Smooth muscle cell (in vitro differentiated cells): ENCODE results near the gene FAM217A. TPM values are rescaled to one million over a fixed set of nuclear protein-coding genes. Genes with fewer than 3 reads are reported as not detected.

Experiments
- DNase-seq: peaks from one replicate; lab custom pipeline; 2025; ENCODE audit not compliant: unreplicated experiment; lab: John Stamatoyannopoulos, UW
- H2AFZ ChIP-seq: fragments of 200-600 bp; sonication (generic); 2 replicates; pipeline ENCODE4 v1.6.0; 2016; ENCODE audit warnings: antibody characterized with exemption, low read depth, mild to moderate bottlenecking
- H3F3A ChIP-seq: fragments of 200-600 bp; sonication (generic); 2 replicates; pipeline ENCODE4 v1.6.0; 2017; ENCODE audit warnings: antibody characterized with exemption, low read depth
- H3K27ac ChIP-seq: fragments of 200-600 bp; sonication (generic); 2 replicates; pipeline ENCODE4 v1.5.1; 2016; ENCODE audit warnings: low read depth, mild to moderate bottlenecking
- H3K27me3 ChIP-seq: fragments of 200-600 bp; sonication (generic); 2 replicates; pipeline ENCODE4 v1.6.1; 2016; ENCODE audit warnings: low read depth, mild to moderate bottlenecking
- H3K36me3 ChIP-seq: fragments of 200-600 bp; sonication (generic); 2 replicates; pipeline ENCODE4 v1.5.1; 2016; ENCODE audit warnings: low read depth
- H3K4me1 ChIP-seq: fragments of 200-600 bp; sonication (generic); 2 replicates; pipeline ENCODE4 v1.5.1; 2016; ENCODE audit warnings: low read depth
- H3K4me2 ChIP-seq: fragments of 200-600 bp; sonication (generic); 2 replicates; pipeline ENCODE4 v1.6.0; 2016; ENCODE audit warnings: mild to moderate bottlenecking
- H3K4me3 ChIP-seq: fragments of 200-600 bp; sonication (generic); 2 replicates; pipeline ENCODE4 v1.5.1; 2016; ENCODE audit warnings: mild to moderate bottlenecking
- H3K79me2 ChIP-seq: fragments of 200-600 bp; sonication (generic); 2 replicates; pipeline ENCODE4 v1.6.0; 2016; ENCODE audit warnings: low read depth, mild to moderate bottlenecking
- H3K9ac ChIP-seq: fragments of 200-600 bp; sonication (generic); 2 replicates; pipeline ENCODE4 v1.6.0; 2016; ENCODE audit warnings: low read depth
- H3K9me3 ChIP-seq: fragments of 200-600 bp; sonication (generic); replicated peaks from 2 replicates; pipeline ENCODE4 v1.5.1; 2016; ENCODE audit warnings: low read depth
- H4K20me1 ChIP-seq: fragments of 200-600 bp; sonication (generic); 2 replicates; pipeline ENCODE4 v1.6.0; 2016; ENCODE audit warnings: low read depth
- CTCF ChIP-seq: fragments of 200-600 bp; sonication (generic); IDR thresholded peaks from 2 replicates; pipeline ENCODE4 v1.5.1; 2017; ENCODE audit warnings: borderline replicate concordance, mild to moderate bottlenecking, antibody characterized with exemption; ENCODE audit not compliant: insufficient read depth, poor library complexity, severe bottlenecking
- WGBS: methylation state at CpG from one replicate; pipeline ENCODE4 v1.1.7; 2016; ENCODE audit warnings: low lambda C conversion rate; 5-methylcytosine and 5-hydroxymethylcytosine counted together
- polyA plus RNA-seq: library from polyadenylated mRNA; unstranded; fragments of >200 nt; fragmentation: Nextera tagmentation; extraction: Ambion mirVana; gene quantifications from 2 replicates; pipeline ENCODE4 v1.2.1, GENCODE V29; 2016
- total RNA-seq: library from RNA; depleted of rRNA; stranded (reverse); fragments of >200 nt; gene quantifications from 2 replicates; pipeline ENCODE4 v1.2.3, GENCODE V29; 2014

Gene FAM217A
- total and polyA plus RNA-seq, 2 experiments from 2014 or later, result not detected

GRCh38 chr6:4107873-4108272 lies 28.9 kb upstream of the FAM217A start:
- TF ChIP-seq CTCF, result no peak
- Histone ChIP-seq H3K4me2 (no peak overlapping the region), H3K4me1 (no peaks in the 10 kb centered on the region), H3K9me3 (no peaks in the 10 kb centered on the region), H3F3A (no peaks in the 10 kb centered on the region), H3K36me3 (no peaks in the 10 kb centered on the region), H3K27ac (no peak overlapping the region), H3K79me2 (no peaks in the 10 kb centered on the region), H4K20me1 (no peaks in the 10 kb centered on the region), H3K4me3 (no peak overlapping the region), H2AFZ (no peak overlapping the region), H3K27me3 (peaks cover 9% of the 10 kb centered on the region), H3K9ac (no peak overlapping the region)
- DNase-seq, result no peak
- 90% methylated on average over 2 of the region's 2 CpGs for WGBS

GRCh38 chr6:4105980-4106536 lies 27.1 kb upstream of the FAM217A start:
- no peaks in the 10 kb centered on the region for H3K4me1 ChIP-seq
- no peak overlapping the region for H3K9ac ChIP-seq
- no peak for DNase-seq
- no peaks in the 10 kb centered on the region for H4K20me1 ChIP-seq
- no peaks in the 10 kb centered on the region for H3F3A ChIP-seq
- no peak overlapping the region for H2AFZ ChIP-seq
- no peaks in the 10 kb centered on the region for H3K36me3 ChIP-seq
- H3K4me3 ChIP-seq, result no peak overlapping the region
- H3K9me3 ChIP-seq, result no peaks in the 10 kb centered on the region
- peaks cover 9% of the 10 kb centered on the region for H3K27me3 ChIP-seq
- no peak for TF ChIP-seq CTCF
- no peak overlapping the region for H3K4me2 ChIP-seq
- 83% methylated on average over 4 of the region's 4 CpGs for WGBS
- H3K27ac ChIP-seq, result no peak overlapping the region
- H3K79me2 ChIP-seq, result no peaks in the 10 kb centered on the region

GRCh38 chr6:4103929-4104328 lies 25.0 kb upstream of the FAM217A start:
- Histone ChIP-seq H3K27ac (no peak overlapping the region), H3K4me3 (no peak overlapping the region), H3K79me2 (no peaks in the 10 kb centered on the region), H3K9me3 (no peaks in the 10 kb centered on the region), H3K4me1 (no peaks in the 10 kb centered on the region), H3K36me3 (no peaks in the 10 kb centered on the region), H3K9ac (no peak overlapping the region), H3K4me2 (no peak overlapping the region), H4K20me1 (no peaks in the 10 kb centered on the region), H2AFZ (no peak overlapping the region), H3K27me3 (peaks cover 9% of the 10 kb centered on the region), H3F3A (no peaks in the 10 kb centered on the region)
- DNase-seq, result no peak
- no peak for TF ChIP-seq CTCF
- 87% methylated on average over 5 of the region's 5 CpGs for WGBS

- no peak for TF ChIP-seq CTCF
- Histone ChIP-seq H3K9ac (no peak overlapping the region), H2AFZ (no peak overlapping the region), H3K27me3 (peaks cover 3% of the 10 kb centered on the region), H3K4me1 (no peaks in the 10 kb centered on the region), H3K9me3 (no peaks in the 10 kb centered on the region), H3K27ac (no peak overlapping the region), H3K4me2 (no peak overlapping the region), H3K36me3 (no peaks in the 10 kb centered on the region), H3F3A (no peaks in the 10 kb centered on the region), H3K79me2 (no peaks in the 10 kb centered on the region), H4K20me1 (no peaks in the 10 kb centered on the region), H3K4me3 (no peak overlapping the region)
- DNase-seq, result no peak
- 66% methylated on average over 6 of the region's 6 CpGs for WGBS
These were observed 23.8 kb upstream of the FAM217A start for GRCh38 chr6:4102687-4103244.
